ENCODE results near the gene ZSCAN25.

- no peak for TF ChIP-seq SUZ12 (IDR thresholded peaks at IDR 0.05; ENCODE audit: extremely low read depth, insufficient read depth, insufficient read length)
- TF ChIP-seq YY1 (IDR thresholded peaks at IDR 0.05; ENCODE audit: insufficient read depth, insufficient read length) = no peak
Observed at GRCh38 chr7:99665312-99666012, 48.7 kb downstream of the ZSCAN25 start.
